Karpas-422 (cell line): ENCODE data around the gene UBE2V1. TPM values are rescaled to one million over a fixed set of nuclear protein-coding genes. Genes with fewer than 3 reads are reported as not detected.
"Not testable (repeated sequence)": the region's sequence is repeated elsewhere in the genome, so short reads cannot be mapped to it uniquely, and the experiment has no call there.

Source experiments
- DNase-seq: peaks from one replicate; pipeline ENCODE4 v3.0.0-alpha.2; 2015
- H2AFZ ChIP-seq: fragments of 200-600 bp; sonication (generic); 2 replicates; pipeline ENCODE4 v1.6.1; 2014; ENCODE audit warnings: antibody characterized with exemption, low read length, mixed read lengths
- H3K27ac ChIP-seq: fragments of 200-600 bp; sonication (generic); 2 replicates; pipeline ENCODE4 v1.5.1; 2014; ENCODE audit warnings: mild to moderate bottlenecking, low read length, moderate library complexity
- H3K27me3 ChIP-seq: fragments of 200-600 bp; sonication (generic); 2 replicates; pipeline ENCODE4 v1.6.1; 2014; ENCODE audit warnings: low read length, mixed read lengths
- H3K36me3 ChIP-seq: fragments of 200-600 bp; sonication (generic); 2 replicates; pipeline ENCODE4 v1.6.1; 2014; ENCODE audit warnings: low read length, mixed read lengths; ENCODE audit not compliant: insufficient read depth
- H3K4me1 ChIP-seq: fragments of 200-600 bp; sonication (generic); 2 replicates; pipeline ENCODE4 v1.6.1; 2014; ENCODE audit warnings: mild to moderate bottlenecking, low read length, mixed read lengths
- H3K4me2 ChIP-seq: fragments of 200-600 bp; sonication (generic); 2 replicates; pipeline ENCODE4 v1.6.1; 2014; ENCODE audit warnings: low read length, low read depth, mild to moderate bottlenecking; ENCODE audit not compliant: poor library complexity, severe bottlenecking
- H3K4me3 ChIP-seq: fragments of 200-600 bp; sonication (generic); 2 replicates; pipeline ENCODE4 v1.5.1; 2014; ENCODE audit warnings: mild to moderate bottlenecking, antibody characterized with exemption, low read length, mixed read lengths
- H3K79me2 ChIP-seq: fragments of 200-600 bp; sonication (generic); 2 replicates; pipeline ENCODE4 v1.6.1; 2014; ENCODE audit warnings: mild to moderate bottlenecking, low read length, mixed read lengths
- H3K9ac ChIP-seq: fragments of 200-600 bp; sonication (generic); 2 replicates; pipeline ENCODE4 v1.6.0; 2014; ENCODE audit warnings: low read length
- H3K9me2 ChIP-seq: fragments of 200-600 bp; sonication (generic), shearing (Covaris generic); replicated peaks from 2 replicates; pipeline ENCODE4 v1.6.0; 2014; ENCODE audit warnings: mild to moderate bottlenecking, low read length, moderate library complexity; ENCODE audit not compliant: insufficient read depth
- H3K9me3 ChIP-seq: fragments of 300-700, 200-600 bp; sonication (generic); 2 replicates; pipeline ENCODE4 v1.6.1; 2014; ENCODE audit warnings: low read length, mixed read lengths
- H4K20me1 ChIP-seq: fragments of 200-600 bp; sonication (generic); 2 replicates; pipeline ENCODE4 v1.6.1; 2014; ENCODE audit warnings: mild to moderate bottlenecking, antibody characterized with exemption, low read length, low read depth; ENCODE audit not compliant: insufficient read depth
- total RNA-seq: library from RNA; depleted of rRNA; stranded (reverse); fragments of >200 nt; shearing (Covaris generic); gene quantifications from 2 replicates; pipeline ENCODE4 v1.2.3, GENCODE V29; 2014; ENCODE audit warnings: low replicate concordance; rRNA removed

UBE2V1 gene
- 76.7 and 95.6 TPM in 2 replicates for total RNA-seq

GRCh38 chr20:50112512-50113419, at the start of gene UBE2V1:
UBE2V1 (minus strand) TSS chr20:50113150; CDS start chr20:50113128, 22 bp downstream.
- peak; percentile 96 for DNase-seq
- H4K20me1 ChIP-seq = peaks cover 45% of the 10 kb centered on the region
- peak within 1 kb of the TSS; percentile 93 for H3K9ac ChIP-seq
- H3K9me3 ChIP-seq = no peaks in the 10 kb centered on the region
- peaks cover 10% of the 10 kb centered on the region; the same call in 1 of the 2 replicates for H3K36me3 ChIP-seq
- H3K4me3 ChIP-seq = peak within 1 kb of the TSS; percentile 94
- peak within 1 kb of the TSS; percentile 87 for H3K4me2 ChIP-seq
- no peaks in the 10 kb centered on the region for H3K27me3 ChIP-seq
- H3K79me2 ChIP-seq = peaks cover 75% of the 10 kb centered on the region
- H2AFZ ChIP-seq = peak within 1 kb of the TSS; percentile 48; the same call in 1 of the 2 replicates
- no peaks in the 10 kb centered on the region for H3K9me2 ChIP-seq
- H3K4me1 ChIP-seq = peaks cover 69% of the 10 kb centered on the region
- peak within 1 kb of the TSS; percentile 87 for H3K27ac ChIP-seq

GRCh38 chr20:50161494-50161893, 48.5 kb upstream of the UBE2V1 start:
- not testable (repeated sequence) for H3K4me1 ChIP-seq, H3K36me3 ChIP-seq, H3K9ac ChIP-seq, H3K9me3 ChIP-seq, H3K4me2 ChIP-seq, H2AFZ ChIP-seq, H3K27me3 ChIP-seq, DNase-seq, H3K4me3 ChIP-seq, H4K20me1 ChIP-seq, H3K27ac ChIP-seq, H3K9me2 ChIP-seq, H3K79me2 ChIP-seq

- Histone ChIP-seq H3K36me3 (no peaks in the 10 kb centered on the region), H3K9ac (peak within 1 kb of the TSS; percentile 95), H3K4me3 (peak within 1 kb of the TSS; percentile 79), H3K9me2 (no peaks in the 10 kb centered on the region), H3K27ac (peak within 1 kb of the TSS; percentile 0; the same call in 1 of the 2 replicates), H2AFZ (peak within 1 kb of the TSS; percentile 96), H3K4me2 (peak within 1 kb of the TSS; percentile 97), H3K79me2 (peaks cover 46% of the 10 kb centered on the region), H3K4me1 (peaks cover 22% of the 10 kb centered on the region), H3K27me3 (no peaks in the 10 kb centered on the region), H4K20me1 (peaks cover 8% of the 10 kb centered on the region; the same call in 1 of the 2 replicates), H3K9me3 (no peaks in the 10 kb centered on the region)
- DNase-seq = peak; percentile 95
These were observed 40.8 kb upstream of the UBE2V1 start, which contains the start of gene PEDS1 for GRCh38 chr20:50153500-50154377. PEDS1 (minus strand) TSS chr20:50153723; CDS start chr20:50153637, 86 bp downstream.

- H3K9me3 ChIP-seq = no peaks in the 10 kb centered on the region
- DNase-seq = peak; percentile 62
- H2AFZ ChIP-seq = no peak overlapping the region
- H3K9me2 ChIP-seq = no peaks in the 10 kb centered on the region
- peaks cover 8% of the 10 kb centered on the region; the same call in 1 of the 2 replicates for H4K20me1 ChIP-seq
- peaks cover 22% of the 10 kb centered on the region for H3K4me1 ChIP-seq
- peaks cover 49% of the 10 kb centered on the region for H3K79me2 ChIP-seq
- peak overlapping the region; percentile 0; the same call in 1 of the 2 replicates for H3K27ac ChIP-seq
- peak overlapping the region; percentile 82 for H3K4me2 ChIP-seq
- H3K4me3 ChIP-seq = peak overlapping the region; percentile 79
- no peaks in the 10 kb centered on the region for H3K36me3 ChIP-seq
- H3K9ac ChIP-seq = peak overlapping the region; percentile 95
- H3K27me3 ChIP-seq = no peaks in the 10 kb centered on the region
These were observed 40.2 kb upstream of the UBE2V1 start for GRCh38 chr20:50153153-50153499.

- Histone ChIP-seq H4K20me1 (peaks cover 8% of the 10 kb centered on the region; the same call in 1 of the 2 replicates), H3K4me2 (peak overlapping the region; percentile 82), H3K27me3 (no peaks in the 10 kb centered on the region), H3K79me2 (peaks cover 49% of the 10 kb centered on the region), H3K9me2 (no peaks in the 10 kb centered on the region), H3K4me1 (peaks cover 22% of the 10 kb centered on the region), H3K36me3 (no peaks in the 10 kb centered on the region), H2AFZ (no peak overlapping the region), H3K4me3 (peak overlapping the region; percentile 79), H3K9me3 (no peaks in the 10 kb centered on the region), H3K27ac (peak overlapping the region; percentile 0; the same call in 1 of the 2 replicates), H3K9ac (peak overlapping the region; percentile 95)
- no peak for DNase-seq
These were observed 39.6 kb upstream of the UBE2V1 start for GRCh38 chr20:50152394-50153152.

GRCh38 chr20:50151034-50151743, 38.2 kb upstream of the UBE2V1 start:
- H3K4me1 ChIP-seq = peaks cover 36% of the 10 kb centered on the region
- H4K20me1 ChIP-seq = peaks cover 8% of the 10 kb centered on the region; the same call in 1 of the 2 replicates
- DNase-seq = no peak
- H3K4me2 ChIP-seq = no peak overlapping the region
- H3K9ac ChIP-seq = peak overlapping the region; percentile 23; the same call in 1 of the 2 replicates
- peaks cover 60% of the 10 kb centered on the region for H3K79me2 ChIP-seq
- H2AFZ ChIP-seq = no peak overlapping the region
- no peaks in the 10 kb centered on the region for H3K9me2 ChIP-seq
- H3K4me3 ChIP-seq = no peak overlapping the region
- H3K27me3 ChIP-seq = no peaks in the 10 kb centered on the region
- H3K9me3 ChIP-seq = no peaks in the 10 kb centered on the region
- H3K27ac ChIP-seq = no peak overlapping the region
- H3K36me3 ChIP-seq = no peaks in the 10 kb centered on the region
